ENCODE results near the gene AGPAT4.
"Not testable (repeated sequence)": the region's sequence is repeated elsewhere in the genome, so short reads cannot be mapped to it uniquely, and the experiment has no call there.

Gene AGPAT4

GRCh38 chr6:161198783-161199460 is 74.9 kb downstream of the AGPAT4 start:
- DNase-seq, result no peak

DNA sequence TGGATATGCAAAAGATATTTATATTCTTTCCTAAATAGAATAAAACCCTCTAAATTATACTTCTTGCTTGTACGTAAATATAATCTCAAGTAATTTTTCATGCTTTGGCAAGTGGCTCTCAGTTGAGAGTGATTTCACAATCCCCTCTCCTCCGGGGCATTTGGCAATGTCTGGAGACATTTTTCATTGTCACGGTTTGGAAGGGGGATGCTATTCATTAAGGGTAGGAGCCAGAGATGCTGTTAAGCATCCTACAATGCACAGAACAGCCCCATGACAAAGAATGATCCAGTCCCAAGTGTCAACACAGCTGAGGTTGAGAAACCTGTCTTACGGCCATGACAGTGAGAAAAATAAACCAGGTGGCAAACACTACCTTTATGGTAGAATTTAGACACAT is 75.7 kb downstream of the AGPAT4 start:
- no peak for DNase-seq

DNA sequence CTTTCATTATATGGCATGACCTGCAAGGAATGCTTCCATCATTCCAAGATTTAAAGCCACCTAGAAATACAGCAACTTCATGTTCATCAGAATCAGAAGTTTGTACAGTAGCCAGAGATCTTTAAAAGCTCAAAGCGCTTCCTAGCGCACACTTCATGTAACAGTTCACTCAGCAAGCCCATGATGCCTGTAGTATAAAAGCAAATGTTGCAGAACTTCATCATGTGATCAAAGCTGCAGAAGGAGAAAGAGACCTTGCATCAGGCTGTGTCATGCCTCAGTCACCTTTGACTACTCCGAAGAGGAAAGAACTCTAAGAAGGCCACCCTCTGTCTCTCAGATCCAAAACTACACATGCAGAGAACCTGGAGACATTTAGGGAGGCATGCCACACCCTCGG is 78.5 kb downstream of the AGPAT4 start:
- DNase-seq, result peak; percentile 35 to 50 (median 41)

DNA sequence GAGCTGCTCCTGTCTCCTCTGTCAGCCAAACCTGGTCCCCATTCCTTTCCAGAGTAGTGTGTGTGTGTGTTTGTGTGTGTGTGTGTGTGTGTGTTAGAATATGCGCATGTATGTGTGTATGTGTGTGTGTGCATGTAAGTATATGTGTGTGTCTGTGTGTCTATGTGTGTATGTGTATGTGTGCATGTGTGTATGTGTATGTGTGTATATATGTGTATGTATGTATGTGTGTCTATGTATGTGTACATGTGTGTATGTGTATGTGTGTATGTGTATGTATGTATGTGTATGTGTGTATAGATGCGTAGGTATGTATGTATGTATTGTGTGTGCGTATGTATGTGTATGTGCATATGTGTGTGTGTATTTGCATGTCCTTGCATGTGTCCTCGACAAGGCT is 79.5 kb downstream of the AGPAT4 start:
- no peak for DNase-seq

GRCh38 chr6:161192636-161193411 is 81.0 kb downstream of the AGPAT4 start:
- DNase-seq, result no peak

GRCh38 chr6:161191671-161192070 is 82.2 kb downstream of the AGPAT4 start:
- no peak for DNase-seq

- no peak for DNase-seq
Observed at GRCh38 chr6:161191007-161191406, 82.9 kb downstream of the AGPAT4 start.

DNA sequence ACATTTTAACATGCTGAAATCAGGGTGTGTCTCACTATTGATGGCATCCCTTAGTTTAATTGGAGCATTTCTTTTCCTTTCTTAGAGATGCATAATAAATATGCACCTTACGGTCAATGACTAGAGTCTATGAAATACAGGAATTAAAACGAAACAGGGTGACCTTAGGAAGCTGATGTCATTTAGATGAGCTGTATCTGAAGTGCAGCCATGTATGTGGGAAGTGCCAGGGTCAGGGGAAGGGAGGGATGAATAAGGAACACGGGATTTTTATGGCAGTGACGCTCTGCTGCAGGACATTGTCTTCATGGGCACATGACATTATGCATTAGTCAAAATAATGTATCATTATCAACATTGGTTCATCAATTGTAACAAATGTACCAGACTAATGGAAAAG is 84.0 kb downstream of the AGPAT4 start:
- DNase-seq, result peak; percentile 22 to 70 (median 53)

GRCh38 chr6:161188547-161189465 is 85.1 kb downstream of the AGPAT4 start:
- no peak for DNase-seq

- DNase-seq, result peak; percentile 78 to 87 (median 80)
Observed at GRCh38 chr6:161186173-161186769, 87.6 kb downstream of the AGPAT4 start.

- no peak for DNase-seq
Observed at GRCh38 chr6:161181121-161181520, 92.7 kb downstream of the AGPAT4 start.

GRCh38 chr6:161178155-161178554 is 95.7 kb downstream of the AGPAT4 start:
- DNase-seq, result not testable (repeated sequence)

- DNase-seq, result not testable (repeated sequence)
Observed at GRCh38 chr6:161176428-161176827, 97.4 kb downstream of the AGPAT4 start.

DNA sequence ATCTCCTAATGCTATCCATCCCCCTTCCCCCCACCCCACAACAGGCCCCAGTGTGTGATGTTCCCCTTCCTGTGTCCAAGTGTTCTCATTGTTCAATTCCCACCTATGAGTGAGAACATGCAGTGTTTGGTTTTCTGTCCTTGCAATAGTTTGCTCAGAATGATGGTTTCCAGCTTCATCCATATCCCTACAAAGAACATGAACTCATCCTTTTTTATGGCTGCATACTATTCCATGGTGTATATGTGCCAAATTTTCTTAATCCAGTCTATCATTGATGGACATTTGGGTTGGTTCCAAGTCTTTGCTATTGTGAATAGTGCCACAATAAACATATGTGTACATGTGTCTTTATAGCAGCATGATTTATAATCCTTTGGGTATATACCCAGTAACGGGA is 101.1 kb downstream of the AGPAT4 start:
- DNase-seq, result not testable (repeated sequence)

GRCh38 chr6:161171207-161171606 is 102.7 kb downstream of the AGPAT4 start:
- no peak for DNase-seq

GRCh38 chr6:161169696-161170095 is 104.2 kb downstream of the AGPAT4 start:
- no peak for DNase-seq

- no peak for DNase-seq
Observed at GRCh38 chr6:161169035-161169434, 104.8 kb downstream of the AGPAT4 start.

- peak; percentile 37 to 59 (median 46) for DNase-seq
Observed at GRCh38 chr6:161168281-161168891, 105.5 kb downstream of the AGPAT4 start.

DNA sequence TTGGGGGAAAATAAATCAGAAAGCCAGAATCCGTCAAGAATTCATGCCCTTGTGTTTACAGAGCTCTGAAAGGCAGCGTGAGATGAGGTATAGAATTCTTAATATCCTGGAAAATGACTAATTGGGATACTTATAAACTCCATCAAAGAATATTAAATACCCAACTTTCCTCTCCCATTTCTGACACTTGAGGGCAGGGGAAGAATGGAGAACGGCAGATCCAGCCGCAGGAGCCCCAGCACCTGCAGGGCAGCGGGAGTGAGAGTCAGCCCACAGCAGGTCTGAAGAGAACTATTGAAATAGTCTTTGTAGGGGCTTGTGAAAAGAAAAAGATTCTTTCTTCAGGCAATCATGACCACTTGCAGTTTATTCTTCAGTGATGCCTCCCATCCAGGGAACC is 107.2 kb downstream of the AGPAT4 start:
- no peak for DNase-seq

DNA sequence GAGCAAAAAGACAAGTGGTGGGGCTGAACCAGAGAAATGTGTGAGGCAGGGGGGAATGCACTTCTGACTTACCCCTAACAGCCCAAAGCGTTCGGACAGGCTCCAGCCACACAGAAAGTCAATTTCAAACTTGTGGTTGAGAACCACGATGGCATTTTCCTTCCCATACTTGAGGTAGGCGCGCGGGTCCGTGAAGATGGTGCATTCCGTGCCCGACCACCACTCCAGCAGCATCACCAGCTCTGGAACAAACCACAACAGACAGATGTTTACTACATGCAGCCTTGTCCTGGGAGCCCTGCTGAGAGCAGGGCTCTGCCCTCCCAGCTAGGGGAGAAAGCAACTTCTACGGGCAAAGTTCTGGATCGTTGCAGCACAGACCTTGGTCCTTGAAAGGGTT is 107.7 kb downstream of the AGPAT4 start:
- no peak for DNase-seq

GRCh38 chr6:161164182-161164625 is 109.7 kb downstream of the AGPAT4 start:
- no peak for DNase-seq

- no peak for DNase-seq
Observed at GRCh38 chr6:161163466-161164181, 110.2 kb downstream of the AGPAT4 start.

All from suppressor macrophage treated with lipopolysaccharide for 1 hour (primary cell).